EL (cell line): Measurements from ENCODE around the gene KPTN.

ENCODE experiments used
- DNase-seq: peaks from one replicate; pipeline ENCODE4 v3.0.0-alpha.2; 2016

Gene KPTN

DNA sequence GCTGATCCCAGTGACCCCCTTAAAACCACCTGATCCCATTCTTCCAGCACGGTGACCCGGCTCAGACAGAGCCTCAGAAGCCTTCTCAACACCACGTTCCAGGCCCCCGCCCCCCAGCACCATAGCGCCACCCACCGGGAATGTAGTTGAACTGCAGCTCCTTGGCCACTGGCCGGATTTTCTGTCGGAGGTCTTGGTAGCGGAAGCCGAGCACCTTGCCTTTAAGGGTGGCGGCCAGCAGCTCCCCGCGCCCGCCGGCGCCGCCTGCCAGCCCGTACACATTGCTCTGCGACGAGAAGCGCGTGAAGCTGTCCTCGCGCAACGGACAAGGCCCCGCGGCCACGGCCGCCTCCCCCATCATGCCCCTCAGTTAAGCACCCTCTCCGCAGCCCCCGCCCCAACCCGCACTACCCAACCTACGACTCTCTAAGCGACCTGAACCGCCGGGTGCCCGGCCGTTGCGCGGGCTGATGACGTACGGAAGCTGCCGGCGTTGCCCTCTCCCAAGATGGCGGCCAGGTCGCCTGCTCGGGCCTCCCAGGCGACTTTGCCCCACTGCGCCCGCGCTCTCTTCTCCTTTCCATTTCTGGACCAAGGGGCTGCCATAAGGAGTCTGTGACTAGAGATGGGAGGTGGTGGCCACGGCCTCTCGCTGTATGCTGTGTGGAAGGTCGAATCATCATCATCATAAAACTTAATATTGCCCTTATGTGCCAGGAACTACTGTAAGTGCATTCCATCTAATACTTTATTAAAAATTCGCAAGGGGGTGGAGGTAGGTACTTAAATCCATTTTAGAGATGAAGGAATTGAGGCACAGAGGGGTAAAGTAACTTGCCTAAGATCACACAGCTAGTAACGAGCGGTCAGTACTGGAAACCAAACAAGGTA is at the start of gene KPTN:
TSS of gene KPTN (minus strand) at position 420 of the 891 bp plus-strand sequence. CDS start at position 361, 59 bp downstream.
- DNase-seq = peak; percentile 90

DNA sequence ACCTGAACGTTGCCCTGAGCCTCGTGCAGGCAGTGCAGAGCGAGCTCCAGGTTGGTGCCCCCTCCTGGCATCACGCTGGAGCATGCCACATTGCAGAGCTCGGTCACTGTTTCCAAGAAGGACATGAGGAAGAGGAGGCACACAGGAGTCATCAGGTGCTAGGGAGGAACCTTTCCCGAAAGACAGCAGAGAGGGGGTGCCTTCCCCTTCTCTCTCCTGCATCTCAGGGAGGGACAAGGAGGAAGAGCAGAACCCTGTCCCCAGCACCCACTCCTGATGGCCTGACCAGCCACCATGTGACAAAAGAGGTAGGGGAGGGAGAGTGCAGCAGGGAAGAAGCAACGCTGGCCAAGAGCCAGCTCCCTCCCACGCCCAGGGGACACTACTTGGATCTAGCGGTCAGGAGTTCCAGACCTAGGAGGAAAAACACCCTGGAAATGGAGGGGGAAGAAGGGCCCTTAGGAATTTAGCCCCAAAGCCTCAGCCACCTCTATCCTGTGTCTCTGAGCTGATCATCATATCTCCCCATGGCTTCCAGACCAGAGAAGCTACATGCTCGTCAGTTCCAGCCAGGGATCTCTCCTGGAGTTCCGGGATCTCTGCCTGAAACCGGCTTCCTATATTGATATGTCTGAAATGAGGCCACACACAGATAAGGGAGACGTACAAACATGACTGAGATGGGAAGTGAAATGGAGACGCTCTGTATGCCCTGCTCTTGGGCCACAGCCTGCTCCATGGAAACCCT is 47.8 kb upstream of the KPTN start:
- no peak for DNase-seq

DNA sequence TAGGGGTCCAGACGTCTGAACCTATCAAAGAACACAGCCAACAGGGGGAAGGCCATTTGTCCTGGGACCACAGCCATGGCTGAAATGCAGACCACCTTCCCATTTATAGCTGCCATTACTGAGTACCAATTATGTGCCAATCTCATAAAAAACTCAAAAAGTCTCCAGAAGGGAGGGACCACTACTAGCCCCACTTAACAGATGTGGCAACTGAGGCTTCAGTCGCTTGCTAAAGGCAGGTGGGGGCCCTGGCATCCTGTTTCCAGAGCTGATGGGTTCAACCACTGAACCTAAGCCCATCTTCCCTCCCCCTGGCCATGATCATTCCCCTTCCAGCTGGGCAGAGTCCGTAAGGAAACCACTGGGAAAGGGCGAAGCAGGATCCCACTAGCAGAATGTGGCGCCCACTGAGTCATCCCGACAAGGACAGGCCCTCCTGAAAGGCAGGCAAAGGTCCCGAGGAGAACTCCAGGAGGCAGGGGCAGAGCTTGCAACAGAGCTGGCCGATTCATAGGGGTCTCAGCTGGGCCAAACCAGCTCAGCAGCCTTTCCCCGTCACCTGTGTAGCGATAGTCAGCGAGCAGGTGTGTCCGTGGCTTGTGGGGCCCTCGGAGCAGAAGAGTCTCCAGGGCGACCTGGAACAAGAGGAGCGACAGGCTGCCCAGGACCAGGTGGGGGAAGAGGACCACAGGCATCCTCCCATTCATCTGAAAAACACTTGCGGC is 45.2 kb upstream of the KPTN start:
- DNase-seq = no peak

DNA sequence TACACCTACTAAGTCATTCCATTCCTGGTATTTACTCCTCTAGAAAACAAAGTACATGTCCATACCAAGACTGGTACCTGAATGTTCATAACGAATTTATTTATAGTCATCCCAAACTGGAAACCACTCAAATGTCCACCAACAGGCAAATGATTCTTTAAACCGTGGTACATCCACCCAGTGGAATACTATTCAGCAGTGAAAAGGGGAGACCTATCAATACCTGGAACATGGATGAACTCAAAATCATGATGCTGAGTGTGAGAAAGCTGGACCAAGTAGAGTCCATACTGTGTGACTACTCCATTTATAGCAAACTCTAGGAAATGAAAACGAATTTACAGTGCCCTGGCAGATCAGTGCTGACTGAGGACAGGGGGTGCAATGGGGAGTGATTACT is 42.8 kb upstream of the KPTN start:
- DNase-seq = no peak

DNA sequence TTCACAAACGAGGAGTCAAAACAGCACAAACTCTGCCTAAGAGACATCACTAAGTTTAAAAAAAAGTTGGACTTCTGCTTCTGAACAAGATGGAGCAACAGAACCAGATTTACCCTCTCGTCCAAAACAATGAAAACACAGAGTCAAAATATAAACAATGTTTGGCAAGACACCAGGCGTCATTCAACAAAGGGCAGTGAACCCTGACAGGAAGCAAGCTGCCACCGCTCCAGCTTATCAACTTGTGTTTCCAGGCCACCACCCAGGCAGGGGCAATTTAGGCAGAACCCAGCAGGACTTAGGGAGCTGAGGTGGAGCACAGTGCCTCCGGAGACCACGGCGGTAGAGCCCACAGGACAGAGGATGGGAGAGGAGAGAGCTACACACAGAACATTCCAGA is 39.5 kb upstream of the KPTN start:
- DNase-seq = no peak

DNA sequence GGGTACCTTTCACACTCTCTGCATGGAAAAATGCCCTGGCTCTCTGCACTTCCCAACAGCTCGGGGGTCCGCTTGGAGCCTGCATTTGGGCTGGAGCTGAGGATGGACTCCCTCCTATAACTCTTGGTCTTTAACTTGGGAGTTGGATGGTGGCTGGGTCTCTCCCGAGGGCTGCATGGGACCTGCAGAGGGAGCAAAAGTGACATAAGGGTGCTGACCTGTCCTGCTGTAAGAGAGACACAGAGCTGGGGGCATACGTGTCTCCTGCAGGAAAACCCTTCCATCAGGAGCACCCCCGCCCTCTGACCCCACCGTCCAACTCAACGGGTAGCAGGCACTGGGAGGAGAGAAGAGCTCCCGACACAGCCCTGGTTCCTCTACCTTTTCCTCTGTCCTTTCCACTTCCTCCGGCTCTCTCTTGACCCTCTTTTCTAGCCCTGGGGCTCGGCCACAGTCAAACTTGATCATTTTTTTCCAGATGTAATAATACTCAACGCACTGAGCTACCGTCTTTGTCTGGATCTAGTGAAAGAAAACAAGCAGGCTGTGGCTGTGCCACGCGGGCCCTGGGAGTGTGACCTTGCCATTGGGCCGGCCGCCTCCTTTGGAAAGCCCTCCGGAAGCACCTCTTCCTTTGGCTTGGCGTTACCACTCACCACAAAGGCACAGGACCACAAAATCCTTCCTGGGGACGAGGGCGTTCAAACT is 37.6 kb upstream of the KPTN start:
- DNase-seq = no peak

DNA sequence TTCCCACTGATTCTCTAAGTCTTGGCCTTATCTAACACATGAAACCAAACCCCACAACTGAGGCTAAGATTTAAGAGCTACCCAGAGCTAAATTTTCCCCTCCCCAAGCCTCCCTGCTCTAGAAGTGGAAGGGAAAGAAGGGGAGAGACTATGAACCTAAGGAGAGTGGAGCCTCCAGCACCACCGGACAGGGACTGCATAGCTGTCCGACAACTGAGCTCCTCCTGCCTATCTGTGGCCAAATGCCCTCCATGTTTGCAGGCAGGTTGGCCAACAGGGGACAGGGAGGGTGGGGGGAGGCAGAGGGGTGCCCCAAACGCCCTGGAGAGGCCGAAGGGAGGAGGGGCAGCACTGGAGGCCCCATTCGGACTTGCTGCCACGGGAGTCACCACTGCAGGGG is 36.8 kb upstream of the KPTN start:
- DNase-seq = no peak

DNA sequence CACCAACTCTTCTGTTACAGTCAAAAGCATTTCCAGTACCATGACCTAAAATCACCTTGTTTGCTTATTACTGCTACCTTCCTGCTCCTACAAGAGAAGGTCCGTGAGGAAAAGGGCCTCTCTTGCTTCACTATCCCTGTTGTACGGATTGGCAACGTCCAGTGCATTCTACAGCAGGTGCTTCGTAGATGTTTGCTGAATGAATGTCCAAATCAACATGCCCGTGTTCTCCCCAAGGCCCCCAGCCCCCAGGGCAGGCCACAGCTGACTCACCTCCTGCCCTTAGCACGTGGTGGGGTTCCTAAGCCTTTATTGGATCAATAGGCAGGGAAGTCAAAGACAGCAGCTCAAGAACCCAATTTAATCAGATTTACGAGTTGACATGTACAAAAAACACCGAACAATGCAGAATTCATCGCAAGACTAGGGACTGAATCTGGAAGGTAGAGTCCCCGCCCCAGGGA is 36.4 kb upstream of the KPTN start:
- no peak for DNase-seq

DNA sequence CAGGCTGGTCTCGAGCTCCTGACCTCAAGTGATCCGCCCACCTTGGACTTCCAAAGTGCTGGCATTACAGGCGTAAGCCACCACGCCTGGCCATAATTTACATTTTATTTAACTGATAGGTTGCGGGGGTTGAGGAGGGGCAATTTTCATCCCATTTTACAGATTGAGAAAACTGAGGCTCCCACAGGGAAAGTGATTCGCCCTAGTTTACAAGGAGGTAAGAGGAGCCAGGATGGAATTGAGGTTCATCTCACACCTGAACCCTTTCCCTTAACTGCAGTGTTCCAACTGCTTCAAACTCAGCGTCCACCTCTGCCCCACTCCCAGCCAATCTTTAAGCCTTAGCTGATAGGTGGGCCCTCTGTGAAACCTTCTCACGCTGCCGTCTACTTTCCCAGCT is 34.8 kb upstream of the KPTN start:
- no peak for DNase-seq

DNA sequence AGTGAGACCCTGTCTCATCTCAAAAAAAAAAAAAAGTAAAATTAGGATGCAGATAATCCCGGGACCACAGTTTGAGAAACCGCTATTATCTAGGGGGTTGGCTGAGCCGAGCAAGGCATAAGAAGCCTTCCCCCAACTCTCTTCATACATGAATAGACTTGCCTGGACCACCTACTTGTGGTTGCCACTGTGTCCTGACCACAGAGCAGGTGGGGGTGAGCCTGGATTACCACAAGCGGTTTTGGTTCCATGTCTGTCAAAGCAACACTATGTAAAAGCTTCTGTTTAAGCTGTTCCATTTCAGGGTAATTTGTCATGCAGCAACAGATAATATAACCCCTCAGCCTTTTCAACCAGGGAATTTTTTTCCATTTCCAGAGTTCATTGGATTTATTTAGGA is 34.1 kb upstream of the KPTN start:
- DNase-seq = no peak

DNA sequence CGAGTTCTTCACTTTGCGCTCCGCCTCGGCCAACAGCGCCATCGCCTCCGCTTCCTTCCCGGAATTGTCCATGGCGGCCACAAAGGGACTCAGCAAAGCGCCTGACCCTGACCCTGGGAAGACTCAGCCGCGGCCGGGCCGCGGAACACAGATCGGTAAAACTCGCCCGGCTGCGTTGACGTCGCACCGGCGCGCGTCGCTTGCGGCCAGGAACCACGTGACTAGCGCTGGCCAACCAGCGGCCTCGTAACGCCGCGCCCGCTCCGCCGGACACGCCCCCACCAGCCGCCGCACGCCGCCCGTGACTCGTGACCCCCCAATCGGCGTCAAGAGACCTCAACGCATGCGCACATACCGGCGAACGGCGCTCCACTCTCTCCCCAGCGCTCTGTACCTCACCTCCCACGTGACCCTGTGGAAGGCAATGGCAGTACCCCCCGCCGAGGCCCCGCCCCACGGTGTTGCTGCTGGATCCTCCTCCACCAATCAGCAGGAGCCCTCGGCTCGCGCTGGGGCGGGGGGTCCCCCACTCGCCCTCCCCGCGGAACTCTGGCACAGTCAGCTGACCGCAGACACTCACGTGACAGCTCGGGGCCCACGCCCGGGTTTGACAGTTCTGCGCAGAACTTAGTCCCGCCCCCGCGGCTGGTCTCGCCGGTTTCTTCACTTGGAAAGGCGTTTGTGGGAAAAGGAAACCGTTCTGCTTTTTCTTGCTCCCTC is 31.0 kb upstream of the KPTN start, which contains the start of gene NAPA:
TSS of gene NAPA (minus strand) at position 195 of the 720 bp plus-strand sequence. CDS start at position 72, 123 bp downstream.
- DNase-seq = peak; percentile 100

DNA sequence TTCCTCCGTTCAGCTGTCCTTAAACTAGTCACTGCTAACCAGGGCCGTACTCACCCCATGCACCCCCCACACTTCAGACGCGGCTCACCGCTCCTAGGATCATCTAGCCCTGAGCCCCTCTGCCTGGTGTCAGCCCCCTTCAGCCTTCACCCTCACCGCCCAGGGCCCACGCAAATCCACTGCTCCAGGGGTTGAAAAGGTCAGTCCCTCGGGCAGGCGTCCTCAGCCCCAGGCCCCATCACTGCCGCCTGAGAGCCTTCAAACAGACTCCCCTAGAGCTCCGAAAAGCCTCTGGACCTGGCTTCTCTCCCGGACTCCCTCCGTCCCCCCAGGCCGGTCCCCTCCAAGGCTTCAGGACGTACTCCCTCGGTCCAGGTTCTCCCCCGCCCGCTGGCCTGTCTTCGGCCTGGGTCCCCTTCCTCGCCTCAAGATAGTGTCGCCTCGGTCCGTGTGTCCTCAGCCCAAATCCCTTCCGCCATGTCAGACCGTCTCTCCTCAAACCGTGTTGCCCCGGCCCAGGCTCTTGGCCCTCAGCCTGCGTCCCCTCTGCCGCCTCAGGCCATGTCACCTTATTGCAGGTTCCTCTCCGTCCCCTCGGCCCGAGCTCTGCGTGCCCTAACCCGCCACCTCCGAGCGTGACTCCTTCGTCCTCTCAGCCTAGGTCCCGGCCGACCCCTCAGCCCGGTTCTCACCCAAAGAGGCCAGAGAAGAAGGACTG is 30.3 kb upstream of the KPTN start:
- DNase-seq = no peak

DNA sequence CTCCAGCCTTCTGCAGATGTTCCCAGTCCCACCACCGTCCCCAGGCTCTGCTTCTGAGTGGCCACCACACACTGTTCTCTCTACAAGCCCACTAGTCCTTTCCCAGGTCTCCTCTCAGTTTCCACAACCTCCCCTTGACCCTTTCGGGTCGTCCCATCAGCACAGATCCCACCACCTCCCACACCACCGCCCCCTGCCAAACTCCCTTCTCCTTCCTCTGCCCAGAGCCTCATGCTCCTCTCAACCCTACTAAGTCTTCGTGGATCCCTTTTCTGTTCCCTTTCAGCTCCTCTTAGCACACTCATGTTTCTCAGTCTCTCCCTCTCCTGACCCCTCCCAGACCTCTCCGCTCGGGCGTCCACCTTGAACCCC is 28.9 kb upstream of the KPTN start:
- no peak for DNase-seq

DNA sequence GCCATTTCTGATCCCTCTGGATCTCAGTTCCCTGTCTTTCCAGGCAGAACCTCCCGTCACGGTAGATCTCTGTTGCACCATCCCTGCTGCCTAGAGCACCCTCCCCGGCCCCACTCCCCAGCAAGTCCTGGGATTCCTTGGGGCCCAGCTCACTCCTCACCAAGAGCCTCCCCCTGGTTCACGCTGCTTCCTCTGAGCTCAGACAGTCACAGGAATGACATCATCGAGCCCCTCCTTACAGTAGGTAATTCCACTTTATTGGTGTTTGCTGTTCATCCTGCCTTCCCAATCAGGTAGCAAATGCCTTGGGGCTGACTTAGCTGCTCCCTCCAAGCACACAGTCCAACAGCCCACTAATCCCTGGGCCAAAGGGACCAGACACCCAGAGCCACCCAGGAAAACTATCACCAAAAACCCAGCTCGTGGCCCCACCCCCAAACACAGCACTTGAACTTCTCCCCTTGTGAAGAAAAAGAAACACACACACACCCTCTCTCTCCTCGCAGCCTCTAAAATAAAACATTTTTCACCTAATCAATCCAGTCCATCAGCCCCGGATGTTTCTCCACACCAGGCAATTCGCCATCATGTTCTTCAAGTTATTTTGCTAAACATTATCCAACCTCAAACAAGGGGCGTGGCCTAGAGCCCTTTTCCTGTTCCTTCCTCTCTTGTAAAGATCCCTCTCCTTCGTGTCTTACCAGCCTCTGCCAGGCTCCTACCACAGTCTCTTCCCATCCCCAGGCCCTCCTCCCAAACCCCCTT is 28.3 kb upstream of the KPTN start:
- DNase-seq = peak; percentile 53

DNA sequence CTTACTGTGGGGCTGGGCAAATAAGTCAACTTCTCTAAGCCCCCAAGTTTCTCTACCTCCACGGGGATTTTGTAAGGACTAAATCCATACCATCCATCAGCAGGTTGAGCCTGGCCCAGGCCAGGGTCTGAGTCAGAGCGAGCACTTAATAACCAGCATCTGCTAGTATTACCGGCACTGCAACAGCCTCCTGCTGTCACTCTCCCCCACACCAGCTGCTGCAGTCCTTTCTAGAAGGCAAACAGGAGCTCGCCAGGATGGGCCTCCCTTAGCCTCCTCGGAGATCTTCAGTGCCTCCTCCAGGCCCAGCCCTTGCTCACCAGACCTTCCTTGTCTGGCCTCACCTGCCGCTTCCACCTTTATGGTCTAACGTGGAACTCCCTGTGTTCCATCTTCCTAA is 27.7 kb upstream of the KPTN start:
- no peak for DNase-seq

DNA sequence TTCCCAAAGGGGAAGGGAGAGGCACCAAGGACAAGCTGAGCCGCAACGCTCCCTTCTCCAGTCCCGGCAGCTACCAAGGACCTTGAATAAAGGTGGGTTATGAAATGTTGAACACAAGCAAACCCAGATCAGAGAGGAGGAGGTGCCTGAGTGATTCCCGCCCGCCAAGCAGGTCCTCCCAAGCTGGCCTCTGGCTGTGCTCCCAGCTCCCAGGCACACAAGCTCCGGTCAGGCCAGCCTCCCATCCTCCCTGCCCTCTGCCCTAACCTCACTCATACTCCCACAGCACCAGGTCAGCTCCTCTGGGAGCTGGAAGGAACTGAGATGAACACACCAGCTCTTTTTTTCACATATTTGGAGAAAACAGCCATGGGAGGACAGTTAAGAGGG is 27.1 kb upstream of the KPTN start:
- no peak for DNase-seq

DNA sequence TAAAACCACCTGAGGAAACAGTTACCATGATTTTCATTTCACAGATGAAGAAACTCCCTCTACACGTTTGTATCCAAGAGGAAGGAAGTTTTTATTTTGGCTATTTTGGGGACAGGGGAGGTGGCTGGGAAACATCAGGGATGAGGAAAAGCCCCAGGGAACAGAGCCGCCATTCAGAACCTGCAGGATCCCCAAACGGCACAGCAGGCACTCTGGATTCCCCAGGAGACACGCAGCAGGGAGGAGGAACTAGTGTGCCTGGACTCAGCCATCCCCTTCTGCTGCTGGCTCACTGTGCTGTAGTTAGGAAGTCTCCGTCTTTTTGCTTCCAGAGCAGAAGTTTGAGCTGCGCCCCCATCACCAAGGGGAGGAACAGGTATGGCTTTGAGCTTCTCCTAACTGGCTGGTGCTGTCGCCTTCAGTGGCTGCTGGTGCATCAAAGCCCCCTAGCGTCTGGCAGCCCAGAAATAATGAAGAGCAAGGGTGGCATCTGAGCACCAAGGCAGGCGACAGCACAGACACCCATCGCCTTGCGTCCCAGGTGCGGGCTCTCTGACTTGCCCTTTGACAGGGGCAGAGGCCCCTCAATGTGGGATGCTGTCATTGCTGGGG is 26.6 kb upstream of the KPTN start:
- DNase-seq = no peak

DNA sequence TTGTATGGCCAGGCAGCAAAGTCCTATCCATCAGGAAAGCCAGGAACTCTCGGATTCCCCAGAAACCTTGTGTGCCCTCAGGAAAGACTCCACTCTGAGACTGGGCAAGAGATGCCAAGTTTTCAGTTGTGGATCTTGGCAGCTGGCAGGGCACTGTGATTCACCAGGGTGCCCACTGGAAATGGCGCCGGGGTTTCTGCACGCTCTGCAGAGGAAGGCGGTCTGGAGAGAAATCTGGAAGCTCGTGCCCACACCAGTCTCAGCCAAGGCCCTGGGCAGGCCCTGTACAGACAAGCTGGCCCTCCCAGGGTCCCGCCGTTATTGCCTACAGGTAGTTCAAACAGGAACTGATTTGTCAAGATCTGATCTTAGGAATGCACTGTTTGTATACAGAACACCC is 26.0 kb upstream of the KPTN start:
- no peak for DNase-seq

DNA sequence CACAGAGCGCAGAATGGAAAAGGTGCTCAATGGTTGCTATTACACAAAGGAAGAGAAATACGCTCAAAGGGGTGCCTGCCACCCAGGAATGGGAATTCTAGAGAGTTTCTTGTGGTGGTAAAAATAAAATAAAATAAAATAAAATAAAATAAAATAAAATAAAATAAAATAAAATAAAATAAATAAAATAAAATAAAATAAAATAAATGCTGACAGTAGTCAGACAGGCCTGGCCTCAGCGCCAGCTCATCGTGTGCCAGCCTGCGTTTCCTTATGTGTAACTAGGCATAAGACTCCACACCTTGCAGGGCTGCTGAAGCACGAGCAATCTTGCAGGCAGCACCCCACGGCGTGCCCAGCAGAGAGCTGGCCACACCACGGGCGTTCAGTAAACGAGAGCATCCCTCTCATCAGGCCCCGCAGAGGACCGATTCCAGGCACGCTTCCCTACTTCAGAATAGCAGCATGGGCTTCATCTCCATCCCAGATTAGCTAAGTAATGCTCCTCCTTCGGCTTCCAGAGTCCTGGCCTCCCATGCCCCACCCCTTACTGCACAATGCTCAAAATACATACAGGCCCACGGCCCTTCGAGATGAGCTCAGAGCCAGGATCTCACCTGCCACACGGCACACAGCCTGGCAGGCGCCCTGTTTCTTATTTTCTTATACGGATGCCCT is 25.3 kb upstream of the KPTN start:
- no peak for DNase-seq

DNA sequence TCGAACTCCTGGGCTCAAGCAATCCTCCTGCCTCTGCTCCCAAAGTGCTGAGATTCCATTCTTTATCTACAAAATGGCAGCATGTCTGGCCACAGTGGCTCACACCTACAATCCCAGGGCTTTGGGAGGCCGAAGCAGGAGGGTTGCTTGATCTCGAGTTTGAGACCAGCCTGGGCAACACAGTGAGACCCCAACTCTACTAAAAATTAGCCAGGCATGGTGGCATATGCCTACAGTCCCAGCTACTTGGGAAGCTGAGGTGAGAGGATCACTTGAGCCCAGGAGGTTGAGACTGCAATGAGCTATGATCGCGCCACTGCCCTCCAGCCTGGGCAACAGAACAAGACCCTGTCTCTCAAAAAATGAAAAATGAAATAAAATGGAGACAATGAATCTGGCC is 24.7 kb upstream of the KPTN start:
- no peak for DNase-seq
